GM19467 (cell line): ENCODE data around the gene MORN4.
"Not testable (repeated sequence)": the region's sequence is repeated elsewhere in the genome, so short reads cannot be mapped to it uniquely, and the experiment has no call there.

Source experiments
- ATAC-seq: cut with Tn5 transposase; IDR thresholded peaks from one replicate; pipeline ENCODE4 v1.9.1; 2021; ENCODE audit warnings: mild to moderate bottlenecking, moderate library complexity; ENCODE audit not compliant: unreplicated experiment

Gene MORN4

GRCh38 chr10:97642471-97643159, 9.3 kb upstream of the MORN4 start:
- ATAC-seq, result not testable (repeated sequence)

GRCh38 chr10:97640868-97641811, 7.8 kb upstream of the MORN4 start:
- ATAC-seq, result no peak

- peak; percentile 98 for ATAC-seq
These were observed 7.0 kb upstream of the MORN4 start, which contains the start of gene PI4K2A for GRCh38 chr10:97640174-97640867. PI4K2A (plus strand) TSS chr10:97640671; CDS start chr10:97640743, 72 bp downstream.

- not testable (repeated sequence) for ATAC-seq
These were observed 5.8 kb upstream of the MORN4 start for GRCh38 chr10:97639090-97639489.

GRCh38 chr10:97635577-97635976, 2.3 kb upstream of the MORN4 start:
- no peak for ATAC-seq

- ATAC-seq, result no peak
These were observed 621 bp upstream of the MORN4 start for GRCh38 chr10:97633921-97634320.

- no peak for ATAC-seq
These were observed 2.2 kb downstream of the MORN4 start for GRCh38 chr10:97631098-97631497.

GRCh38 chr10:97629289-97629688, 4.0 kb downstream of the MORN4 start:
- ATAC-seq, result no peak

- no peak for ATAC-seq
These were observed 5.1 kb downstream of the MORN4 start for GRCh38 chr10:97628228-97628627.

GRCh38 chr10:97627731-97628130, 5.6 kb downstream of the MORN4 start:
- ATAC-seq, result no peak

- ATAC-seq, result no peak
These were observed 10.0 kb downstream of the MORN4 start for GRCh38 chr10:97623277-97623676.

- no peak for ATAC-seq
These were observed 14.6 kb downstream of the MORN4 start for GRCh38 chr10:97618733-97619132.

- no peak for ATAC-seq
These were observed 15.0 kb downstream of the MORN4 start for GRCh38 chr10:97618285-97618684.

- ATAC-seq, result no peak
These were observed 20.9 kb downstream of the MORN4 start for GRCh38 chr10:97612386-97612785.

- ATAC-seq, result no peak
These were observed 21.8 kb downstream of the MORN4 start for GRCh38 chr10:97611473-97611872.

- no peak for ATAC-seq
These were observed 24.2 kb downstream of the MORN4 start for GRCh38 chr10:97608991-97609561.

- ATAC-seq, result no peak
These were observed 26.1 kb downstream of the MORN4 start for GRCh38 chr10:97607095-97607636.

GRCh38 chr10:97601268-97602215, 31.8 kb downstream of the MORN4 start:
- no peak for ATAC-seq

GRCh38 chr10:97600616-97601015, 32.7 kb downstream of the MORN4 start:
- ATAC-seq, result no peak

GRCh38 chr10:97599272-97599619, 34.1 kb downstream of the MORN4 start:
- ATAC-seq, result no peak
